ENCODE data around the gene STX1B. TPM values are rescaled to one million over a fixed set of nuclear protein-coding genes. Genes with fewer than 3 reads are reported as not detected.

The STX1B gene
- total RNA-seq, 4 donors from 2014 or later: 0.49 to 2.2 (median 0.90) TPM

GRCh38 chr16:31003744-31004143, 6.7 kb downstream of the STX1B start:
- TF ChIP-seq CTCF (IDR thresholded peaks at IDR 0.05; ENCODE audit: low read depth): no peak

DNA sequence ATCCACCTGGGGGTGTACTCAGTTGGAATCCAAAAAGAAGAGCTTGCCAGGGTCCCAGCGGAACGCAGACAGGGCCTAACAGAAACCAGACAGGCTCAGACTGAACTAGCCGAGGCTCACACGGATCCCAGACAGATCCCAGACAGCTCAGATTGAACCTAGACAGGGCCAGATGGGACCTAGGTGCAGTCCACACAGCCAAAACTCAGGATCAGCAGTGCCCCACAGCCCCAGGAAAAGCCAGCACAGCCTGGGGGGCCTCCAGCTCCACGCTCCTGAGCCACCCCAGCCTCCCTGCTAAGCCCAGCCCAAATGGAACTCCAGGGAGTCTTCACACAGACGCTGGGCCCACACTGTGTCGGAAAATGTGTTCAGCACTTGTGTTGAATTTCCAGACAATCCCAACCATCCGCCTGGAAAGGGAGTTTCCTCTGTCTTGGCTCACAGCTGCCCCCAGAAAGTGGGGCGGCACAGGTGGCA, 7.5 kb downstream of the STX1B start:
- TF ChIP-seq CTCF (IDR thresholded peaks at IDR 0.05; ENCODE audit: low read depth): no peak

- no peak for TF ChIP-seq CTCF (IDR thresholded peaks at IDR 0.05; ENCODE audit: low read depth)
These were observed 8.2 kb downstream of the STX1B start for GRCh38 chr16:31002250-31002700.

DNA sequence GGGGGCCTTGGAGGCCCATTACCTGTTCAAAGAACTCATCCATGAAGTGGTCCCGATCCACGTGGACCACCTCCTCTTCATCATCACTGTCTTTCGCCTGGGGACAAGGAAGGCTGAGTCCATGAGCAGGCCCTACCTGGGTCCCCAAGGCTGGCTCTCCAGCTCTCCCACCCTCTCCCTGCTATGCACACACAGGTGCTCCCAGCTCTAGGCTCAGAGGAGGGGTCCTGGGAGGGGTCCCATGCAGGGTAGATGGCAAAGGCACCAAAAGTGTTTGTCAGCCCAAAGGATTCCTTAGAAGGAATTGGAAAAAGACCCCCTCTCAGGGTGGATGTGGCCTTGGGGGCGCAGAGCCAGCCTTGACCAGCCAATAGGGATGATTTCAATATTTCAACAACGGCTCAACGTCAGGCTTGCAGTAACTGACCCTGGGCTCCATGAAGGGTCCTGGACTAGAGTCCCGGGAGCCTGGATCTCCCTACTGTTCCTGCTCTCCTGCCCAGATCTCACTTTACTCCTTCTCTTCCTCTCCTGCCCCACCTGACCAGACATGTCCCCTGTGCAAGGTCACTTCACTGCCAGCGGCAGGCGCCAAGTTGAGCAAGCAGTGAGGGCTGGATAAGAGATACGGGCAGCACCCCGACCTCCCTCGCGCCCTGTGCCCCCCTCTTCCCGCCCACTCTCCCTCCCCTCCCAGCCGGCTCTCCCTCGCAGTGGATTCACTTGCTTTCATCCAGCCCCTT, 8.8 kb downstream of the STX1B start:
- TF ChIP-seq CTCF (IDR thresholded peaks at IDR 0.05; ENCODE audit: low read depth): no peak

DNA sequence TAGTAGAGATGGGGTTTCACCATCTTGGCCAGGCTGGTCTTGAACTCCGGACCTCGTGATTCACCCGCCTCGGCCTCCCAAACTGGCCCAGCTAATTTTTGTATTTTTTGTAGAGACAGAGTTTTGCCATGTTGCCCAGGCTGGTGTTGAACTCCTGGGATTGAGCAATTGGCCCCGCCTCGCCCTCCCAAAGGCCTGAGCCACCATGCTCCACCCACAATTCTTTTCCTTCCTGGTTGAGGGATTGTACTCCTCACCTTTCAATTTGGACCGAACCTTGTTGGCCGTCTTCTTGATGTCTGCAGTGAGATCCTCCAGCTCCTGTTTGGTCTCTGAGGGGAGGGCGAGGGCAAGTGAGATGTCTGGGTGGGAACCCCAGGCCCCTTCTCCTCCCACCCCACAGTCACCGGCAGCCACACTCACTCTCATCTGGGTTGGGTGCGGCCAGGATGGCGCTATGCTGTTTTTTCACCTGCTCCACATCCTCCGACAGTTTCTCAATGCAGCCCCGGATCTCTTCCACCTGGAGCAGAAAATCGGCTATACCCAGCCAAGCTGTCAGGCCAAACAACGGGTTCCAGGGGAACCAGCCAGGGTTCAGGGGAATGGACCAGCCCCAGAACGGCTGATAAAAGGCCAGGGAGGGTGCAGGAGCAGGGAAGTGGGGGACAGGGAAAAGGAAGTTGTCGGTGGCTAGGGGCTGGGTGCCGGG, 9.6 kb downstream of the STX1B start:
- TF ChIP-seq CTCF (IDR thresholded peaks at IDR 0.05; ENCODE audit: low read depth): no peak

GRCh38 chr16:30998852-30999761, 11.3 kb downstream of the STX1B start:
- TF ChIP-seq CTCF (IDR thresholded peaks at IDR 0.05; ENCODE audit: low read depth): no peak
